ENCODE data around the gene KCTD8.

KCTD8 gene

GRCh38 chr4:44160776-44161367, 287.7 kb downstream of the KCTD8 start:
- no peak overlapping the region for H3K9ac ChIP-seq (ENCODE audit: low read length)
- TF ChIP-seq EZH2 (optimal IDR thresholded peaks at IDR 0.05; ENCODE audit: low read depth, low read length) (no peak), CTCF (IDR thresholded peaks at IDR 0.05; ENCODE audit: low read length) (no peak), EZH2phosphoT487 (IDR thresholded peaks at IDR 0.05; ENCODE audit: low read length) (no peak)
- no peaks in the 10 kb centered on the region for H3K9me2 ChIP-seq (replicated peaks; ENCODE audit: insufficient read depth, low read length)
- H3K27ac ChIP-seq (ENCODE audit: low read length) = no peak overlapping the region
- no peak for DNase-seq
- no peaks in the 10 kb centered on the region for H3K4me1 ChIP-seq (ENCODE audit: low read length)
- no peak overlapping the region for H3K4me2 ChIP-seq (ENCODE audit: low read depth, low read length)
- no peaks in the 10 kb centered on the region for H3K9me3 ChIP-seq (replicated peaks; ENCODE audit: insufficient read depth, low read length)
- no peaks in the 10 kb centered on the region for H3K27me3 ChIP-seq (replicated peaks; ENCODE audit: insufficient read depth, low read length)
- H3K79me2 ChIP-seq (ENCODE audit: low read length) = no peaks in the 10 kb centered on the region
- no peaks in the 10 kb centered on the region for H3K36me3 ChIP-seq (replicated peaks; ENCODE audit: insufficient read depth, low read length)
- no peak overlapping the region for H3K4me3 ChIP-seq (ENCODE audit: low read length)
- H3F3A ChIP-seq (ENCODE audit: insufficient read depth, low read length) = no peaks in the 10 kb centered on the region
- no peak overlapping the region for H2AFZ ChIP-seq (ENCODE audit: low read length)
- no peaks in the 10 kb centered on the region for H4K20me1 ChIP-seq (ENCODE audit: insufficient read depth, low read length)

- Histone ChIP-seq H3K9me3 (replicated peaks; ENCODE audit: insufficient read depth, low read length) (no peaks in the 10 kb centered on the region), H3K27me3 (replicated peaks; ENCODE audit: insufficient read depth, low read length) (no peaks in the 10 kb centered on the region), H3K4me2 (ENCODE audit: low read depth, low read length) (no peak overlapping the region), H3K9me2 (replicated peaks; ENCODE audit: insufficient read depth, low read length) (no peaks in the 10 kb centered on the region), H3F3A (ENCODE audit: insufficient read depth, low read length) (no peaks in the 10 kb centered on the region), H3K79me2 (ENCODE audit: low read length) (no peaks in the 10 kb centered on the region), H3K9ac (ENCODE audit: low read length) (no peak overlapping the region), H3K27ac (ENCODE audit: low read length) (no peak overlapping the region), H3K4me1 (ENCODE audit: low read length) (no peaks in the 10 kb centered on the region), H4K20me1 (ENCODE audit: insufficient read depth, low read length) (no peaks in the 10 kb centered on the region), H2AFZ (ENCODE audit: low read length) (no peak overlapping the region), H3K36me3 (replicated peaks; ENCODE audit: insufficient read depth, low read length) (no peaks in the 10 kb centered on the region), H3K4me3 (ENCODE audit: low read length) (no peak overlapping the region)
- no peak for DNase-seq
- no peak for TF ChIP-seq CTCF (IDR thresholded peaks at IDR 0.05; ENCODE audit: low read length)
- TF ChIP-seq EZH2 (optimal IDR thresholded peaks at IDR 0.05; ENCODE audit: low read depth, low read length) = no peak
- no peak for TF ChIP-seq EZH2phosphoT487 (IDR thresholded peaks at IDR 0.05; ENCODE audit: low read length)
Measured at GRCh38 chr4:44159991-44160390, 288.6 kb downstream of the KCTD8 start.

- Histone ChIP-seq H3K27me3 (replicated peaks; ENCODE audit: insufficient read depth, low read length) (no peaks in the 10 kb centered on the region), H3K79me2 (ENCODE audit: low read length) (no peaks in the 10 kb centered on the region), H3K9ac (ENCODE audit: low read length) (no peak overlapping the region), H3K9me3 (replicated peaks; ENCODE audit: insufficient read depth, low read length) (no peaks in the 10 kb centered on the region), H3K4me1 (ENCODE audit: low read length) (no peaks in the 10 kb centered on the region), H3K4me3 (ENCODE audit: low read length) (no peak overlapping the region), H3K27ac (ENCODE audit: low read length) (no peak overlapping the region), H3K9me2 (replicated peaks; ENCODE audit: insufficient read depth, low read length) (no peaks in the 10 kb centered on the region), H3K4me2 (ENCODE audit: low read depth, low read length) (no peak overlapping the region), H4K20me1 (ENCODE audit: insufficient read depth, low read length) (no peaks in the 10 kb centered on the region), H3K36me3 (replicated peaks; ENCODE audit: insufficient read depth, low read length) (no peaks in the 10 kb centered on the region), H2AFZ (ENCODE audit: low read length) (no peak overlapping the region), H3F3A (ENCODE audit: insufficient read depth, low read length) (no peaks in the 10 kb centered on the region)
- no peak for TF ChIP-seq EZH2phosphoT487 (IDR thresholded peaks at IDR 0.05; ENCODE audit: low read length)
- DNase-seq = no peak
Measured at GRCh38 chr4:44157611-44158277, 290.9 kb downstream of the KCTD8 start.

GRCh38 chr4:44150091-44150576, 298.5 kb downstream of the KCTD8 start:
- TF ChIP-seq CTCF (IDR thresholded peaks at IDR 0.05; ENCODE audit: low read length) (no peak), EZH2 (optimal IDR thresholded peaks at IDR 0.05; ENCODE audit: low read depth, low read length) (no peak)

More at GRCh38 chr4:44150091-44150576, 298.5 kb downstream of the KCTD8 start:
- H3K27me3 ChIP-seq (replicated peaks; ENCODE audit: insufficient read depth, low read length) = no peaks in the 10 kb centered on the region
- no peaks in the 10 kb centered on the region for H3K79me2 ChIP-seq (ENCODE audit: low read length)
- H3K4me2 ChIP-seq (ENCODE audit: low read depth, low read length) = no peak overlapping the region
- H3K27ac ChIP-seq (ENCODE audit: low read length) = no peak overlapping the region
- no peaks in the 10 kb centered on the region for H4K20me1 ChIP-seq (ENCODE audit: insufficient read depth, low read length)
- no peak overlapping the region for H3K9ac ChIP-seq (ENCODE audit: low read length)
- no peaks in the 10 kb centered on the region for H3K36me3 ChIP-seq (replicated peaks; ENCODE audit: insufficient read depth, low read length)
- H3K4me1 ChIP-seq (ENCODE audit: low read length) = no peaks in the 10 kb centered on the region
- no peak overlapping the region for H3K4me3 ChIP-seq (ENCODE audit: low read length)
- H3F3A ChIP-seq (ENCODE audit: insufficient read depth, low read length) = no peaks in the 10 kb centered on the region
- no peak for DNase-seq
- no peaks in the 10 kb centered on the region for H3K9me2 ChIP-seq (replicated peaks; ENCODE audit: insufficient read depth, low read length)
- no peak overlapping the region for H2AFZ ChIP-seq (ENCODE audit: low read length)
- H3K9me3 ChIP-seq (replicated peaks; ENCODE audit: insufficient read depth, low read length) = no peaks in the 10 kb centered on the region

Data from MM.1S (cell line).